ENCODE results near the gene TMEM238. TPM values are rescaled to one million over a fixed set of nuclear protein-coding genes. Genes with fewer than 3 reads are reported as not detected.
A peak's percentile ranks its signal among the peaks of the same experiment; 100 is the strongest.

TMEM238 gene
- total and polyA plus RNA-seq, 2 donors (not counting 3 experiments of a cell fraction or from before 2014, with no cell fraction given) = 0.18 to 0.35 TPM

DNA sequence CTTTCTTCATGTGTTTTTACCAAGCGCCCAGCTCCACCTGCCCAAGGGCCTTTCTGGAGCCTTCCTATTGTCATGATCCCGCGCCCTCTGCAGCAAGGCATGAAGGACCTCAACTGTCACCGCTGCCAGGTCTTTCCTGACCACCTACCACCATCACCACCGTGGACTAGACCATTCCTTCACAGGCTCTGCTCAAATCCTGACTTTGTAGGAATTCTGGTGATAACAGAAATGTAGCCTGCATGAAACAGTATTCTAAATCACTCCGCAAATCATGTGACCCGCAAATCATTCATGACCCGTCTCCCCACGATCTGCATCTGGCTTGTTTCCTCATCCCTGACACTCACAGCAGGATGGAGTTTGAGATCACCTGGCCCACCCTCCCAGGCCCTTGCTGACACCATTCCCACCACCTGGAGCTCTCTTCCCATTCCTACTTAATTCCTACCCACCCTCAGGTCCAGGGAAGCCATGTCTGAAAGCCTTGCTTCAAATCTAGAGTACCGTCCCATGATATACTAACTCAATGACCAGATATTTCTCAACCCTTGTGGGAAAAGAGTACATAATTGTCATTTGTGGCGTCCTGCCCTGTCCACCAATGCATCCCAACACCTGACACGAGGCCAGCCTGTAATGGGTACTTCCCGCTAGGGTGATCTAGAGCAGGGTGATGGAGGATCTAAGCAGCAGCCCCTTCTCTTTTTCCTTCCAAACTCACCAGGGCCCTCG is 22.2 kb upstream of the TMEM238 start:
- H3K79me2 ChIP-seq (ENCODE audit: control insufficient read depth, insufficient read depth, low read length) = peaks cover 53% of the 10 kb centered on the region
- FAIRE-seq = peak; percentile 24

More for the DNA sequence above, 22.2 kb upstream of the TMEM238 start:
- ChIA-PET POLR2A (interaction anchor here (1.1 to 2.0 kb wide), 2 partner anchors 20 to 22 kb away, joined by 3 to 11 read pairs; partner anchors contain the start of gene TMEM238), CTCF (interaction anchor here (0.7 to 1.6 kb wide), 5 partner anchors 9 to 105 kb away, joined by 3 to 4 read pairs (median 3); partner anchors contain the start of genes KMT5C and TMEM238)
- dilution Hi-C loops (cut with MboI; ENCODE audit: extremely low pct_ligation_motif_present, low sequenced_read_pairs) (no loop called here), intact Hi-C loops (cut with micrococcal nuclease) (no loop called here)
- no peak for DNase-seq (ENCODE audit: low read depth, low spot score)
- Histone ChIP-seq H3K9me3 (replicated peaks; ENCODE audit: control insufficient read depth, insufficient read depth, low read length) (no peaks in the 10 kb centered on the region), H3K36me3 (ENCODE audit: control insufficient read depth in 2 of 2, extremely low read depth in 1 of 2, insufficient read depth in 2 of 2, low read length in 2 of 2) (peaks cover 14 to 17% of the 10 kb centered on the region in 2 experiments), H3K4me1 (ENCODE audit: control insufficient read depth, extremely low read depth, insufficient read depth, low read length) (peaks cover 13% of the 10 kb centered on the region), H3K4me3 (replicated peaks in 1 of 3; ENCODE audit: insufficient read depth in 1 of 3, low read depth in 1 of 3, low read length in 3 of 3) (peak overlapping the region; percentile 63 to 90 (median 84)), H3K27ac (ENCODE audit: insufficient read depth, low read depth, low read length) (no peak overlapping the region), H3K9ac (replicated peaks; ENCODE audit: extremely low read depth, insufficient read depth, low read length) (peak overlapping the region; percentile 93), H4K20me1 (replicated peaks; ENCODE audit: control insufficient read depth, extremely low read depth, insufficient read depth, low read length) (no peaks in the 10 kb centered on the region), H3K27me3 (ENCODE audit: control insufficient read depth in 2 of 2, insufficient read depth in 2 of 2, low read length in 2 of 2) (no peaks in the 10 kb centered on the region), H3K4me2 (ENCODE audit: insufficient read depth, low read length) (peak overlapping the region; percentile 59), H3K9me1 (replicated peaks; ENCODE audit: control insufficient read depth, extremely low read depth, insufficient read depth, low read length) (no peaks in the 10 kb centered on the region), H2AFZ (ENCODE audit: low read depth, low read length) (no peak overlapping the region)
- TF ChIP-seq, protein P1, sequence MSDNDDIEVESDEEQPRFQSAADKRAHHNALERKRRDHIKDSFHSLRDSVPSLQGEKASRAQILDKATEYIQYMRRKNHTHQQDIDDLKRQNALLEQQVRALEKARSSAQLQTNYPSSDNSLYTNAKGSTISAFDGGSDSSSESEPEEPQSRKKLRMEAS (IDR thresholded peaks at IDR 0.05; ENCODE audit: insufficient read depth, insufficient read length) = no peak
- TF ChIP-seq JUN (IDR thresholded peaks at IDR 0.05; ENCODE audit: borderline replicate concordance, insufficient read depth, insufficient read length, low read depth) (no peak), CTCF (IDR thresholded peaks at IDR 0.05; ENCODE audit: extremely low read depth in 1 of 2, insufficient read depth in 1 of 2, low read depth in 1 of 2, low read length in 2 of 2) (no peak), EZH2 (IDR thresholded peaks at IDR 0.05; ENCODE audit: borderline replicate concordance, low read depth, low read length, severe bottlenecking) (no peak), POLR2A (IDR thresholded peaks at IDR 0.05; ENCODE audit: low read depth, low read length) (no peak)
- BruUV-seq (replicated peaks) = no TSS peak
